ENCODE results near the gene SLK.

- TF ChIP-seq CTCF (IDR thresholded peaks at IDR 0.05) = no peak
- no peak for TF ChIP-seq POLR2A (IDR thresholded peaks at IDR 0.05)
- TF ChIP-seq EP300 (IDR thresholded peaks at IDR 0.05) = no peak
- no peak for TF ChIP-seq POLR2AphosphoS5 (IDR thresholded peaks at IDR 0.05)
Observed at GRCh38 chr10:103947799-103948516, 19.0 kb upstream of the SLK start.

Data from upper lobe of left lung (tissue), 4 donors.